HEK293 (cell line): ENCODE results near the gene SLC26A4.

Experiments used
- BCL11B ChIP-seq: fragments of 450-650 bp; formaldehyde crosslinking; IDR thresholded peaks from 2 replicates; pipeline ENCODE4 v1.5.1; 2016; ENCODE audit warnings: low read depth, missing biosample characterization, missing genetic modification characterization
- CTCF ChIP-seq: fragments of 450-650 bp; formaldehyde crosslinking; IDR thresholded peaks from 2 replicates; pipeline ENCODE4 v1.5.1; 2016; ENCODE audit warnings: missing biosample characterization, missing genetic modification characterization
- MYNN ChIP-seq: fragments of 450-650 bp; formaldehyde crosslinking; IDR thresholded peaks from 2 replicates; pipeline ENCODE4 v1.5.1; 2016; ENCODE audit warnings: missing biosample characterization, missing genetic modification characterization, borderline replicate concordance
- OVOL3 ChIP-seq: fragments of 450-650 bp; formaldehyde crosslinking; IDR thresholded peaks from 2 replicates; pipeline ENCODE4 v1.5.1; 2016; ENCODE audit warnings: missing biosample characterization, missing genetic modification characterization
- YY1 ChIP-seq: fragments of 450-650 bp; formaldehyde crosslinking; IDR thresholded peaks from 2 replicates; pipeline ENCODE4 v1.5.1; 2018; ENCODE audit warnings: missing biosample characterization, missing genetic modification characterization
- ZBTB21 ChIP-seq: fragments of 450-650 bp; formaldehyde crosslinking; IDR thresholded peaks from 2 replicates; pipeline ENCODE4 v1.5.1; 2017; ENCODE audit warnings: missing biosample characterization, missing genetic modification characterization
- ZNF19 ChIP-seq: fragments of 450-650 bp; formaldehyde crosslinking; IDR thresholded peaks from 2 replicates; pipeline ENCODE4; 2016; ENCODE audit warnings: missing biosample characterization, missing genetic modification characterization, low read depth
- ZNF311 ChIP-seq: fragments of 450-650 bp; formaldehyde crosslinking; IDR thresholded peaks from 2 replicates; pipeline ENCODE4 v1.5.1; 2017; ENCODE audit warnings: missing biosample characterization, missing genetic modification characterization, borderline replicate concordance
- ZNF623 ChIP-seq: fragments of 450-650 bp; formaldehyde crosslinking; IDR thresholded peaks from 2 replicates; pipeline ENCODE4 v1.5.1; 2016; ENCODE audit warnings: missing biosample characterization, missing genetic modification characterization
- ZNF747 ChIP-seq: fragments of 450-650 bp; formaldehyde crosslinking; IDR thresholded peaks from 2 replicates; pipeline ENCODE4 v1.5.1; 2016; ENCODE audit warnings: missing biosample characterization, missing genetic modification characterization
- ZNF837 ChIP-seq: fragments of 450-650 bp; formaldehyde crosslinking; IDR thresholded peaks from 2 replicates; pipeline ENCODE4 v1.5.1; 2016; ENCODE audit warnings: missing biosample characterization, missing genetic modification characterization
- TF ChIP-seq, protein P1 (sequence below): fragments of 450-650 bp; formaldehyde crosslinking; IDR thresholded peaks from 2 replicates; pipeline ENCODE4 v1.5.1; 2016; ENCODE audit warnings: missing biosample characterization, missing genetic modification characterization, borderline replicate concordance
- TF ChIP-seq, protein P2 (sequence below): fragments of 450-650 bp; formaldehyde crosslinking; IDR thresholded peaks from 2 replicates; pipeline ENCODE4 v1.5.1; 2016; ENCODE audit warnings: missing biosample characterization, missing genetic modification characterization

- TF ChIP-seq ZNF747 (tag by site-specific recombination), result no peak
- TF ChIP-seq ZNF19 (tag by site-specific recombination), result no peak
- no peak for TF ChIP-seq ZNF837 (tag by site-specific recombination)
- TF ChIP-seq YY1 (tag by site-specific recombination), result no peak
- no peak for TF ChIP-seq MYNN (tag by site-specific recombination)
- no peak for TF ChIP-seq BCL11B (tag by site-specific recombination)
- no peak for TF ChIP-seq CTCF (tag by site-specific recombination)
- TF ChIP-seq, protein P1, sequence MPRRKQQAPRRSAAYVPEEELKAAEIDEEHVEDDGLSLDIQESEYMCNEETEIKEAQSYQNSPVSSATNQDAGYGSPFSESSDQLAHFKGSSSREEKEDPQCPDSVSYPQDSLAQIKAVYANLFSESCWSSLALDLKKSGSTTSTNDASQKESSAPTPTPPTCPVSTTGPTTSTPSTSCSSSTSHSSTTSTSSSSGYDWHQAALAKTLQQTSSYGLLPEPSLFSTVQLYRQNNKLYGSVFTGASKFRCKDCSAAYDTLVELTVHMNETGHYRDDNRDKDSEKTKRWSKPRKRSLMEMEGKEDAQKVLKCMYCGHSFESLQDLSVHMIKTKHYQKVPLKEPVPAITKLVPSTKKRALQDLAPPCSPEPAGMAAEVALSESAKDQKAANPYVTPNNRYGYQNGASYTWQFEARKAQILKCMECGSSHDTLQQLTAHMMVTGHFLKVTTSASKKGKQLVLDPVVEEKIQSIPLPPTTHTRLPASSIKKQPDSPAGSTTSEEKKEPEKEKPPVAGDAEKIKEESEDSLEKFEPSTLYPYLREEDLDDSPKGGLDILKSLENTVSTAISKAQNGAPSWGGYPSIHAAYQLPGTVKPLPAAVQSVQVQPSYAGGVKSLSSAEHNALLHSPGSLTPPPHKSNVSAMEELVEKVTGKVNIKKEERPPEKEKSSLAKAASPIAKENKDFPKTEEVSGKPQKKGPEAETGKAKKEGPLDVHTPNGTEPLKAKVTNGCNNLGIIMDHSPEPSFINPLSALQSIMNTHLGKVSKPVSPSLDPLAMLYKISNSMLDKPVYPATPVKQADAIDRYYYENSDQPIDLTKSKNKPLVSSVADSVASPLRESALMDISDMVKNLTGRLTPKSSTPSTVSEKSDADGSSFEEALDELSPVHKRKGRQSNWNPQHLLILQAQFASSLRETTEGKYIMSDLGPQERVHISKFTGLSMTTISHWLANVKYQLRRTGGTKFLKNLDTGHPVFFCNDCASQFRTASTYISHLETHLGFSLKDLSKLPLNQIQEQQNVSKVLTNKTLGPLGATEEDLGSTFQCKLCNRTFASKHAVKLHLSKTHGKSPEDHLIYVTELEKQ (tag by site-specific recombination), result no peak
- TF ChIP-seq, protein P2, sequence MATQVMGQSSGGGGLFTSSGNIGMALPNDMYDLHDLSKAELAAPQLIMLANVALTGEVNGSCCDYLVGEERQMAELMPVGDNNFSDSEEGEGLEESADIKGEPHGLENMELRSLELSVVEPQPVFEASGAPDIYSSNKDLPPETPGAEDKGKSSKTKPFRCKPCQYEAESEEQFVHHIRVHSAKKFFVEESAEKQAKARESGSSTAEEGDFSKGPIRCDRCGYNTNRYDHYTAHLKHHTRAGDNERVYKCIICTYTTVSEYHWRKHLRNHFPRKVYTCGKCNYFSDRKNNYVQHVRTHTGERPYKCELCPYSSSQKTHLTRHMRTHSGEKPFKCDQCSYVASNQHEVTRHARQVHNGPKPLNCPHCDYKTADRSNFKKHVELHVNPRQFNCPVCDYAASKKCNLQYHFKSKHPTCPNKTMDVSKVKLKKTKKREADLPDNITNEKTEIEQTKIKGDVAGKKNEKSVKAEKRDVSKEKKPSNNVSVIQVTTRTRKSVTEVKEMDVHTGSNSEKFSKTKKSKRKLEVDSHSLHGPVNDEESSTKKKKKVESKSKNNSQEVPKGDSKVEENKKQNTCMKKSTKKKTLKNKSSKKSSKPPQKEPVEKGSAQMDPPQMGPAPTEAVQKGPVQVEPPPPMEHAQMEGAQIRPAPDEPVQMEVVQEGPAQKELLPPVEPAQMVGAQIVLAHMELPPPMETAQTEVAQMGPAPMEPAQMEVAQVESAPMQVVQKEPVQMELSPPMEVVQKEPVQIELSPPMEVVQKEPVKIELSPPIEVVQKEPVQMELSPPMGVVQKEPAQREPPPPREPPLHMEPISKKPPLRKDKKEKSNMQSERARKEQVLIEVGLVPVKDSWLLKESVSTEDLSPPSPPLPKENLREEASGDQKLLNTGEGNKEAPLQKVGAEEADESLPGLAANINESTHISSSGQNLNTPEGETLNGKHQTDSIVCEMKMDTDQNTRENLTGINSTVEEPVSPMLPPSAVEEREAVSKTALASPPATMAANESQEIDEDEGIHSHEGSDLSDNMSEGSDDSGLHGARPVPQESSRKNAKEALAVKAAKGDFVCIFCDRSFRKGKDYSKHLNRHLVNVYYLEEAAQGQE (tag by site-specific recombination), result no peak
- TF ChIP-seq ZNF623 (tag by site-specific recombination), result no peak
- TF ChIP-seq ZBTB21 (tag by site-specific recombination), result no peak
- TF ChIP-seq OVOL3 (tag by site-specific recombination), result no peak
- TF ChIP-seq ZNF311 (tag by site-specific recombination), result no peak
Measured at GRCh38 chr7:107712025-107712424, 51.4 kb downstream of the SLC26A4 start.
